GM18868 (cell line): Measurements from ENCODE around the gene NOTCH2NLA.
"Not testable (repeated sequence)": the region's sequence is repeated elsewhere in the genome, so short reads cannot be mapped to it uniquely, and the experiment has no call there.

Experiments
- ATAC-seq: cut with Tn5 transposase; IDR thresholded peaks from one replicate; pipeline ENCODE4 v1.9.1; 2021; ENCODE audit warnings: mild to moderate bottlenecking, moderate library complexity; ENCODE audit not compliant: unreplicated experiment

The NOTCH2NLA gene

GRCh38 chr1:146167740-146168139 lies 61.1 kb downstream of the NOTCH2NLA start:
- ATAC-seq = not testable (repeated sequence)

- not testable (repeated sequence) for ATAC-seq
These were observed 61.5 kb downstream of the NOTCH2NLA start for GRCh38 chr1:146167273-146167672.

- ATAC-seq = not testable (repeated sequence)
These were observed 84.4 kb downstream of the NOTCH2NLA start, which contains the start of gene NBPF10 for GRCh38 chr1:146144465-146144864. TSS of gene NBPF10 (minus strand) at chr1:146144804. CDS start at chr1:146144769, 35 bp downstream.
